ENCODE measurements around the gene TPST1. TPM values are rescaled to one million over a fixed set of nuclear protein-coding genes. Genes with fewer than 3 reads are reported as not detected.
"Not testable (repeated sequence)": the region's sequence is repeated elsewhere in the genome, so short reads cannot be mapped to it uniquely, and the experiment has no call there.

The TPST1 gene
- total RNA-seq, 1 experiment from 2014 or later: 32.8 TPM

GRCh38 chr7:66399566-66399965, 194.4 kb downstream of the TPST1 start:
- no peak for TF ChIP-seq CTCF (IDR thresholded peaks at IDR 0.05; ENCODE audit: insufficient read depth in 1 of 2, low read depth in 1 of 2, low read length in 1 of 2, severe bottlenecking in 1 of 2, unreplicated experiment in 1 of 2)
- ChIA-PET POLR2A (no interaction called here), CTCF (no interaction called here)
- Mint-ChIP-seq H3K4me1 (ENCODE audit: low read depth, unreplicated experiment) (no peaks in the 10 kb centered on the region), H3K9me3 (ENCODE audit: unreplicated experiment) (no peaks in the 10 kb centered on the region), H3K27me3 (ENCODE audit: insufficient read depth, unreplicated experiment) (no peaks in the 10 kb centered on the region), H3K27ac (ENCODE audit: unreplicated experiment) (no peak overlapping the region), H3K4me3 (ENCODE audit: unreplicated experiment) (no peak overlapping the region), H3K36me3 (ENCODE audit: insufficient read depth, unreplicated experiment) (peaks cover 19% of the 10 kb centered on the region)
- no peak for DNase-seq
- no peaks in the 10 kb centered on the region for H3K4me1 ChIP-seq
- no TSS peak for BruUV-seq (replicated peaks)
- no peak overlapping the region for H3K4me3 ChIP-seq (ENCODE audit: low read depth, low read length)
- no peaks in the 10 kb centered on the region for H3K36me3 ChIP-seq (ENCODE audit: control insufficient read depth, insufficient read depth, low read length)
- no peaks in the 10 kb centered on the region for H3K27me3 ChIP-seq (replicated peaks; ENCODE audit: control insufficient read depth, insufficient read depth, low read length)
- no peaks in the 10 kb centered on the region for H3K9me3 ChIP-seq
- intact Hi-C loops (cut with micrococcal nuclease; ENCODE audit: unreplicated experiment): no loop called here

GRCh38 chr7:66400400-66400799, 195.3 kb downstream of the TPST1 start:
- Histone ChIP-seq H3K9me3 (no peaks in the 10 kb centered on the region), H3K36me3 (ENCODE audit: control insufficient read depth, insufficient read depth, low read length) (no peaks in the 10 kb centered on the region), H3K4me3 (ENCODE audit: low read depth, low read length) (no peak overlapping the region), H3K4me1 (no peaks in the 10 kb centered on the region), H3K27me3 (replicated peaks; ENCODE audit: control insufficient read depth, insufficient read depth, low read length) (no peaks in the 10 kb centered on the region)
- no peak for DNase-seq
- intact Hi-C loops (cut with micrococcal nuclease; ENCODE audit: unreplicated experiment): no loop called here
- no TSS peak for BruUV-seq (replicated peaks)
- H3K36me3 Mint-ChIP-seq (ENCODE audit: insufficient read depth, unreplicated experiment): peaks cover 15% of the 10 kb centered on the region
- POLR2A ChIA-PET: no interaction called here
- no peak for TF ChIP-seq CTCF (IDR thresholded peaks at IDR 0.05; ENCODE audit: insufficient read depth in 1 of 2, low read depth in 1 of 2, low read length in 1 of 2, severe bottlenecking in 1 of 2, unreplicated experiment in 1 of 2)
- H3K9me3 Mint-ChIP-seq (ENCODE audit: unreplicated experiment): no peaks in the 10 kb centered on the region
- no peaks in the 10 kb centered on the region for H3K4me1 Mint-ChIP-seq (ENCODE audit: low read depth, unreplicated experiment)
- CTCF ChIA-PET: no interaction called here
- no peaks in the 10 kb centered on the region for H3K27me3 Mint-ChIP-seq (ENCODE audit: insufficient read depth, unreplicated experiment)
- no peak overlapping the region for H3K27ac Mint-ChIP-seq (ENCODE audit: unreplicated experiment)
- no peak overlapping the region for H3K4me3 Mint-ChIP-seq (ENCODE audit: unreplicated experiment)

- H3K27me3 Mint-ChIP-seq (ENCODE audit: insufficient read depth, unreplicated experiment); H3K4me1 ChIP-seq; POLR2A ChIA-PET; H3K36me3 ChIP-seq (ENCODE audit: control insufficient read depth, insufficient read depth, low read length); H3K4me3 ChIP-seq (ENCODE audit: low read depth, low read length); CTCF ChIA-PET; H3K27me3 ChIP-seq (replicated peaks; ENCODE audit: control insufficient read depth, insufficient read depth, low read length); H3K9me3 Mint-ChIP-seq (ENCODE audit: unreplicated experiment); H3K27ac Mint-ChIP-seq (ENCODE audit: unreplicated experiment); H3K9me3 ChIP-seq; intact Hi-C loops (cut with micrococcal nuclease; ENCODE audit: unreplicated experiment); H3K4me3 Mint-ChIP-seq (ENCODE audit: unreplicated experiment); BruUV-seq (replicated peaks); H3K4me1 Mint-ChIP-seq (ENCODE audit: low read depth, unreplicated experiment); DNase-seq: not testable (repeated sequence)
- H3K36me3 Mint-ChIP-seq (ENCODE audit: insufficient read depth, unreplicated experiment): peaks cover 15% of the 10 kb centered on the region
Observed at GRCh38 chr7:66401126-66401525, 196.0 kb downstream of the TPST1 start.

- H3K4me1 ChIP-seq; H3K9me3 ChIP-seq; H3K4me3 ChIP-seq (ENCODE audit: low read depth, low read length); H3K4me3 Mint-ChIP-seq (ENCODE audit: unreplicated experiment); BruUV-seq (replicated peaks); H3K27me3 ChIP-seq (replicated peaks; ENCODE audit: control insufficient read depth, insufficient read depth, low read length); H3K36me3 ChIP-seq (ENCODE audit: control insufficient read depth, insufficient read depth, low read length); DNase-seq; H3K9me3 Mint-ChIP-seq (ENCODE audit: unreplicated experiment); intact Hi-C loops (cut with micrococcal nuclease; ENCODE audit: unreplicated experiment); H3K4me1 Mint-ChIP-seq (ENCODE audit: low read depth, unreplicated experiment); H3K27me3 Mint-ChIP-seq (ENCODE audit: insufficient read depth, unreplicated experiment); POLR2A ChIA-PET; H3K27ac Mint-ChIP-seq (ENCODE audit: unreplicated experiment): not testable (repeated sequence)
- H3K36me3 Mint-ChIP-seq (ENCODE audit: insufficient read depth, unreplicated experiment): peaks cover 15% of the 10 kb centered on the region
- CTCF ChIA-PET: interaction anchor here (0.5 kb wide), 1 partner anchor 19 kb away, joined by 8 read pairs; no protein-coding TSS in a partner anchor
Observed at GRCh38 chr7:66401932-66402331, 196.8 kb downstream of the TPST1 start.
